Prostate gland (tissue), 2 donors: ENCODE measurements around the gene CEBPB.

Experiments
- POLR2A ChIP-seq: fragments of 450-650 bp; IDR thresholded peaks from one replicate; pipeline ENCODE4 v1.6.1; 2016; ENCODE audit warnings: antibody characterized with exemption, mild to moderate bottlenecking
- POLR2AphosphoS5 ChIP-seq: sonication (generic); formaldehyde crosslinking; IDR thresholded peaks from one replicate; pipeline ENCODE4 v1.6.1; 2017; ENCODE audit warnings: antibody characterized with exemption
- TF ChIP-seq, protein P1 (sequence below), 4 experiments: fragments of 200-600 bp in 2 of 4; fragments of 450-650 bp in 2 of 4; sonication (generic) in 2 of 4; IDR thresholded peaks; 1 replicate in 3 of 4; 2 replicates in 1 of 4; pipeline ENCODE4 v1.5.1; 2016 to 2019; ENCODE audit warnings: antibody characterized with exemption in 4 of 4, mild to moderate bottlenecking in 2 of 4, moderate library complexity in 2 of 4

DNA sequence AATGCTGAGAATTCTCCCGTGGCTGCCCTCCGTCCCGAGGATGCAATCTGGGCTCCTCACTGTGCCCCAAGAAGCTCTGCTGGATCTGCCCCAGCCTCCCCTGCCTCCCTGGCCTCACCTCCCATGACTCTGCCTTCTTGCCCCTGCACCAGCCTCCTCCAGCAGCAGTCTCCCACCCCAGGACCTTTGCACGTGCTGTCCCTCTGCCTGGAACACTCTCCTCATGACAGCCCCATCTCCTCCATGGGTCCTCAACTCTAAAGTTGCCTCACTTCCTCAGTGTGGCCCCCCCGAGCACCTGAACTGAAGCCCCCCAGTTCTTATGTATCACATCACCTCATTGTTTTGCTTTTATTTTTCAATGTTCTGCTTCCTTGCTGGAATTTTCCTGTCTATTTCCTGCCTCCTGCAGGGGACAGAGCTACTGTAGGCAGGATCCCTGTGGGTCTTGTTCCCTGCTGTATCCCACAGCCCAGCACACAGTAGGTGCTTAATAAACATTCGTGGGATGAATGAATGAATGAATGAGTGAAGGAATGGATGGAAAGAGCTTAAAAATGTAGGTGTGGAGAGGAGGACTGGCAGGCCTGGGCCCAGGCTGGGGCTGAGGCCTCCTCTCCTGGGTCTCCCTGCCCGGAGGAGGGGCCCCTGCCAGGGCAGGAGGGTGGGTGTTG, 42.2 kb downstream of the CEBPB start:
- TF ChIP-seq, protein P1, sequence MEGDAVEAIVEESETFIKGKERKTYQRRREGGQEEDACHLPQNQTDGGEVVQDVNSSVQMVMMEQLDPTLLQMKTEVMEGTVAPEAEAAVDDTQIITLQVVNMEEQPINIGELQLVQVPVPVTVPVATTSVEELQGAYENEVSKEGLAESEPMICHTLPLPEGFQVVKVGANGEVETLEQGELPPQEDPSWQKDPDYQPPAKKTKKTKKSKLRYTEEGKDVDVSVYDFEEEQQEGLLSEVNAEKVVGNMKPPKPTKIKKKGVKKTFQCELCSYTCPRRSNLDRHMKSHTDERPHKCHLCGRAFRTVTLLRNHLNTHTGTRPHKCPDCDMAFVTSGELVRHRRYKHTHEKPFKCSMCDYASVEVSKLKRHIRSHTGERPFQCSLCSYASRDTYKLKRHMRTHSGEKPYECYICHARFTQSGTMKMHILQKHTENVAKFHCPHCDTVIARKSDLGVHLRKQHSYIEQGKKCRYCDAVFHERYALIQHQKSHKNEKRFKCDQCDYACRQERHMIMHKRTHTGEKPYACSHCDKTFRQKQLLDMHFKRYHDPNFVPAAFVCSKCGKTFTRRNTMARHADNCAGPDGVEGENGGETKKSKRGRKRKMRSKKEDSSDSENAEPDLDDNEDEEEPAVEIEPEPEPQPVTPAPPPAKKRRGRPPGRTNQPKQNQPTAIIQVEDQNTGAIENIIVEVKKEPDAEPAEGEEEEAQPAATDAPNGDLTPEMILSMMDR (IDR thresholded peaks at IDR 0.05), result no peak
- TF ChIP-seq POLR2A (no peak), POLR2AphosphoS5 (no peak)
